Endothelial cell of umbilical vein (primary cell): ENCODE results near the gene CRTC1. TPM values are rescaled to one million over a fixed set of nuclear protein-coding genes. Genes with fewer than 3 reads are reported as not detected.

Source experiments
- BruUV-seq: library from RNA; stranded (reverse); fragments of 400-500 nt; replicated peaks from 2 replicates; lab custom pipeline; 2021; lab: Mats Ljungman, UMichigan
- CTCF ChIA-PET: fragments of 300-600, 350-600 bp; sonication (Branson Sonifier 250); formaldehyde crosslinking; loops from one replicate; lab custom pipeline; 2021; ENCODE audit warnings: antibody characterized with exemption, inconsistent platforms; lab: Charles Lee
- POLR2A ChIA-PET: fragments of 300-600, 350-600 bp; sonication (Branson Sonifier 250); formaldehyde crosslinking; loops from one replicate; lab custom pipeline; 2021; ENCODE audit warnings: antibody characterized with exemption, inconsistent platforms; lab: Charles Lee
- DNase-seq: peaks from one replicate; pipeline ENCODE4 v3.0.0-alpha.2; 2011; ENCODE audit warnings: low read depth, low spot score
- FAIRE-seq: peaks from 2 replicates; lab custom pipeline; 2011; peaks lifted over from hg19 to GRCh38; lab: Jason Lieb, UNC
- H2AFZ ChIP-seq: 2 replicates; pipeline ENCODE4 v1.6.0; 2012; ENCODE audit warnings: low read depth, low read length, control low read depth, inconsistent platforms
- H3K27ac ChIP-seq: 2 replicates; pipeline ENCODE4 v1.5.1; 2011; ENCODE audit warnings: low read depth, mild to moderate bottlenecking, control low read depth, low read length, moderate library complexity; ENCODE audit not compliant: insufficient read depth
- H3K27me3 ChIP-seq, 2 experiments: 2 replicates each; pipeline versions ENCODE4 v1.6.0 to v1.6.1; 2011; ENCODE audit warnings: low read length in 2 of 2, mixed read lengths in 1 of 2; ENCODE audit not compliant: control insufficient read depth in 2 of 2, insufficient read depth in 2 of 2
- H3K36me3 ChIP-seq, 2 experiments: 2 replicates in 1 of 2; 3 replicates in 1 of 2; pipeline ENCODE4 v1.5.1; 2011; ENCODE audit warnings: low read length in 2 of 2, mild to moderate bottlenecking in 1 of 2, moderate library complexity in 1 of 2; ENCODE audit not compliant: control insufficient read depth in 2 of 2, insufficient read depth in 2 of 2; ENCODE audit errors: extremely low read depth in 1 of 2
- H3K4me1 ChIP-seq: 3 replicates; pipeline ENCODE4 v1.5.1; 2011; ENCODE audit warnings: mild to moderate bottlenecking, low read length; ENCODE audit not compliant: control insufficient read depth, insufficient read depth; ENCODE audit errors: extremely low read depth
- H3K4me2 ChIP-seq: 2 replicates; pipeline ENCODE4 v1.6.1; 2011; ENCODE audit warnings: low read length, control low read depth, mixed read lengths; ENCODE audit not compliant: insufficient read depth
- H3K4me3 ChIP-seq, 3 experiments: fragments of 200-600 bp in 1 of 3; sonication (generic), shearing (Covaris generic) in 1 of 3; replicated peaks in 1 of 3; 2 replicates each; pipeline ENCODE4 v1.5.1; 2011 to 2016; ENCODE audit warnings: control low read depth in 3 of 3, low read length in 3 of 3, mild to moderate bottlenecking in 2 of 3, inconsistent platforms in 1 of 3, low read depth in 1 of 3, moderate library complexity in 1 of 3; ENCODE audit not compliant: insufficient read depth in 1 of 3
- H3K79me2 ChIP-seq: 2 replicates; pipeline ENCODE4 v1.6.0; 2012; ENCODE audit warnings: low read length, inconsistent platforms; ENCODE audit not compliant: control insufficient read depth, insufficient read depth
- H3K9ac ChIP-seq: replicated peaks from 2 replicates; pipeline ENCODE3; 2011; ENCODE audit warnings: low read length, control low read depth; ENCODE audit not compliant: insufficient read depth; ENCODE audit errors: extremely low read depth
- H3K9me1 ChIP-seq: replicated peaks from 3 replicates; pipeline ENCODE4 v1.6.0; 2011; ENCODE audit warnings: mild to moderate bottlenecking, low read length; ENCODE audit not compliant: control insufficient read depth, insufficient read depth; ENCODE audit errors: extremely low read depth
- H3K9me3 ChIP-seq: replicated peaks from 2 replicates; pipeline ENCODE4 v1.5.1; 2012; ENCODE audit warnings: low read length, inconsistent platforms; ENCODE audit not compliant: control insufficient read depth, insufficient read depth
- H4K20me1 ChIP-seq: replicated peaks from 2 replicates; pipeline ENCODE3; 2011; ENCODE audit warnings: mild to moderate bottlenecking, low read length; ENCODE audit not compliant: control insufficient read depth, insufficient read depth; ENCODE audit errors: extremely low read depth
- CTCF ChIP-seq, 2 donors: IDR thresholded peaks; 1 replicate in 1 of 2; 2 replicates in 1 of 2; pipeline ENCODE4 v1.5.1; 2011; ENCODE audit warnings: low read length in 2 of 2, mild to moderate bottlenecking in 2 of 2, moderate library complexity in 2 of 2, control low read depth in 1 of 2, inconsistent platforms in 1 of 2, low read depth in 1 of 2; ENCODE audit not compliant: insufficient read depth in 1 of 2; ENCODE audit errors: extremely low read depth in 1 of 2
- EZH2 ChIP-seq: IDR thresholded peaks from 2 replicates; pipeline ENCODE4 v1.6.1; 2012; ENCODE audit warnings: borderline replicate concordance, low read depth, mild to moderate bottlenecking, moderate library complexity, low read length, inconsistent platforms; ENCODE audit not compliant: severe bottlenecking
- FOS ChIP-seq: IDR thresholded peaks from 2 replicates; pipeline ENCODE4 v1.6.1; 2011; ENCODE audit warnings: mild to moderate bottlenecking, low read length, moderate library complexity, borderline replicate concordance; ENCODE audit not compliant: insufficient read depth
- GATA2 ChIP-seq: IDR thresholded peaks from 2 replicates; pipeline ENCODE4 v1.7.0; 2011; ENCODE audit warnings: low read depth, mild to moderate bottlenecking, moderate library complexity, mixed read lengths, low read length; ENCODE audit not compliant: insufficient read length, insufficient read depth
- JUN ChIP-seq: IDR thresholded peaks from 2 replicates; pipeline ENCODE4 v1.6.1; 2011; ENCODE audit warnings: borderline replicate concordance, low read depth; ENCODE audit not compliant: insufficient read length, insufficient read depth
- MAX ChIP-seq: IDR thresholded peaks from 2 replicates; pipeline ENCODE4 v1.6.1; 2011; ENCODE audit not compliant: insufficient read depth, insufficient read length
- MYC ChIP-seq: IDR thresholded peaks from one replicate; pipeline ENCODE4 v1.6.1; 2011; ENCODE audit warnings: mild to moderate bottlenecking, low read depth, low read length
- POLR2A ChIP-seq: IDR thresholded peaks from 2 replicates; pipeline ENCODE4 v1.6.1; 2012; ENCODE audit warnings: low read depth, mild to moderate bottlenecking, control low read depth, low read length
- POLR2AphosphoS5 ChIP-seq: IDR thresholded peaks from 2 replicates; pipeline ENCODE4 v1.6.1; 2012; ENCODE audit warnings: low read depth, mild to moderate bottlenecking, control low read depth, low read length, moderate library complexity; ENCODE audit not compliant: insufficient read depth
- dilution Hi-C: fragments of 300-500 bp; cut with MboI; formaldehyde crosslinking; loops from one replicate; pipeline ENCODE4 v1.15.0; 2019; ENCODE audit warnings: low sequenced_read_pairs; ENCODE audit not compliant: extremely low pct_ligation_motif_present
- intact Hi-C: fragments of 100-400 bp; cut with micrococcal nuclease; formaldehyde crosslinking; loops from one replicate; pipeline ENCODE4 v1.10.0; 2022
- polyA plus RNA-seq, 4 experiments: library from polyadenylated mRNA; depleted of rRNA in 3 of 4; stranded (reverse) in 3 of 4; unstranded in 1 of 4; fragments of >200 nt; gene quantifications; 2 replicates each; pipeline versions ENCODE4 v1.2.1 to v1.2.3, GENCODE V29; 2011 to 2012; ENCODE audit warnings: missing spikeins in 1 of 4
- total RNA-seq: library from RNA; stranded (reverse); gene quantifications from 2 replicates; pipeline ENCODE4 v1.2.3, GENCODE V29; 2021

CRTC1 gene
- total and polyA plus RNA-seq, 2 donors (not counting 3 experiments of a cell fraction or from before 2014, with no cell fraction given) = 4.2 to 11.4 TPM

- TF ChIP-seq FOS (no peak), POLR2A (no peak), MYC (no peak), EZH2 (no peak), CTCF (IDR thresholded peaks at IDR 0.05; ENCODE audit: extremely low read depth in 1 of 2, insufficient read depth in 1 of 2, low read depth in 1 of 2, low read length in 2 of 2) (no peak), GATA2 (no peak), MAX (no peak), JUN (no peak), POLR2AphosphoS5 (no peak)
- POLR2A ChIA-PET = no interaction called here
- no peaks in the 10 kb centered on the region for H3K4me1 ChIP-seq
- no peak overlapping the region for H3K27ac ChIP-seq
- H3K36me3 ChIP-seq = no peaks in the 10 kb centered on the region
- CTCF ChIA-PET = no interaction called here
- no peaks in the 10 kb centered on the region for H3K9me3 ChIP-seq
- no peak overlapping the region for H2AFZ ChIP-seq
- intact Hi-C loops (no loop called here), dilution Hi-C loops (no loop called here)
- DNase-seq (no peak), FAIRE-seq (no peak)
- H3K4me2 ChIP-seq = no peak overlapping the region
- BruUV-seq = no TSS peak
- no peak overlapping the region for H3K4me3 ChIP-seq
- H4K20me1 ChIP-seq = no peaks in the 10 kb centered on the region
- H3K9ac ChIP-seq = no peak overlapping the region
- H3K79me2 ChIP-seq = no peaks in the 10 kb centered on the region
- H3K9me1 ChIP-seq = no peaks in the 10 kb centered on the region
- no peaks in the 10 kb centered on the region for H3K27me3 ChIP-seq
Observed at GRCh38 chr19:18804643-18805042, 121.2 kb downstream of the CRTC1 start.
